ENCODE results near the gene PPM1B.

Gene PPM1B

GRCh38 chr2:44212302-44212701, 43.6 kb downstream of the PPM1B start:
- Histone ChIP-seq H3K27me3 (ENCODE audit: insufficient read depth, poor library complexity, severe bottlenecking) (no peaks in the 10 kb centered on the region), H3K4me3 (replicated peaks; ENCODE audit: insufficient read depth, low read length) (no peak overlapping the region), H3K27ac (replicated peaks) (no peak overlapping the region)
- no peak for DNase-seq (ENCODE audit: low read depth in 1 of 2, low spot score in 1 of 2)
- no peak for TF ChIP-seq REST (IDR thresholded peaks at IDR 0.05; ENCODE audit: insufficient replicate concordance, low read depth)
- TF ChIP-seq POLR2AphosphoS5 (IDR thresholded peaks at IDR 0.05; ENCODE audit: low read depth), result no peak
- TF ChIP-seq CTCF (IDR thresholded peaks at IDR 0.05; ENCODE audit: insufficient read depth, low read length), result no peak
- TF ChIP-seq GABPA (IDR thresholded peaks at IDR 0.05; ENCODE audit: low read depth), result no peak
- TF ChIP-seq SPI1 (IDR thresholded peaks at IDR 0.05; ENCODE audit: borderline replicate concordance, low read depth), result no peak

GRCh38 chr2:44215827-44216226, 47.2 kb downstream of the PPM1B start:
- TF ChIP-seq POLR2AphosphoS5 (IDR thresholded peaks at IDR 0.05; ENCODE audit: low read depth), result no peak
- no peak for TF ChIP-seq SPI1 (IDR thresholded peaks at IDR 0.05; ENCODE audit: borderline replicate concordance, low read depth)
- no peak for TF ChIP-seq CTCF (IDR thresholded peaks at IDR 0.05; ENCODE audit: insufficient read depth, low read length)
- no peak for TF ChIP-seq GABPA (IDR thresholded peaks at IDR 0.05; ENCODE audit: low read depth)
- TF ChIP-seq REST (IDR thresholded peaks at IDR 0.05; ENCODE audit: insufficient replicate concordance, low read depth), result no peak
- DNase-seq (ENCODE audit: low read depth in 1 of 2, low spot score in 1 of 2), result no peak
- Histone ChIP-seq H3K27ac (replicated peaks) (no peak overlapping the region), H3K4me3 (replicated peaks; ENCODE audit: insufficient read depth, low read length) (no peak overlapping the region), H3K27me3 (ENCODE audit: insufficient read depth, poor library complexity, severe bottlenecking) (no peaks in the 10 kb centered on the region)

GRCh38 chr2:44218771-44219170, 50.1 kb downstream of the PPM1B start:
- DNase-seq (ENCODE audit: low read depth in 1 of 2, low spot score in 1 of 2), result no peak
- TF ChIP-seq GABPA (IDR thresholded peaks at IDR 0.05; ENCODE audit: low read depth), result no peak
- TF ChIP-seq POLR2AphosphoS5 (IDR thresholded peaks at IDR 0.05; ENCODE audit: low read depth), result no peak
- no peak for TF ChIP-seq SPI1 (IDR thresholded peaks at IDR 0.05; ENCODE audit: borderline replicate concordance, low read depth)
- no peak for TF ChIP-seq REST (IDR thresholded peaks at IDR 0.05; ENCODE audit: insufficient replicate concordance, low read depth)
- TF ChIP-seq CTCF (IDR thresholded peaks at IDR 0.05; ENCODE audit: insufficient read depth, low read length), result no peak
- Histone ChIP-seq H3K4me3 (replicated peaks; ENCODE audit: insufficient read depth, low read length) (no peak overlapping the region), H3K27ac (replicated peaks) (no peak overlapping the region), H3K27me3 (ENCODE audit: insufficient read depth, poor library complexity, severe bottlenecking) (no peaks in the 10 kb centered on the region)
